K562 (cell line): Measurements from ENCODE around the gene GRK3. TPM values are rescaled to one million over a fixed set of nuclear protein-coding genes. Genes with fewer than 3 reads are reported as not detected.

Experiments
- ATAC-seq: fragments of 200-7000 bp; cut with Tn5 transposase; 3 replicates; pipeline ENCODE4 v1.9.1; 2020; ENCODE audit warnings: moderate library complexity
- BruUV-seq: library from RNA; stranded (reverse); fragments of 400-500 nt; replicated peaks from 2 replicates; lab custom pipeline; 2021; lab: Mats Ljungman, UMichigan
- CTCF ChIA-PET: fragments of 300-600 bp; formaldehyde crosslinking; extraction: SDS; loops from one replicate; lab custom pipeline; 2021; ENCODE audit warnings: low intra/inter-chr PET ratio; lab: Yijun Ruan, JAX
- POLR2A ChIA-PET: fragments of 300-600, 350-650 bp; sonication (Branson Sonifier 250); formaldehyde crosslinking; extraction: SDS; loops from one replicate; lab custom pipeline; 2021; ENCODE audit warnings: antibody characterized with exemption, inconsistent platforms; lab: Yijun Ruan, JAX
- DNase-seq, 4 experiments: peaks; one replicate each; pipeline versions ENCODE4 v3.0.0 to v3.0.0-alpha.2; 2011 to 2018; ENCODE audit warnings: low spot score in 3 of 4, mixed read lengths in 3 of 4; ENCODE audit errors: extremely low read depth in 1 of 4
- FAIRE-seq: peaks from 2 replicates; lab custom pipeline; 2011; peaks lifted over from hg19 to GRCh38; lab: Jason Lieb, UNC
- H2AFZ ChIP-seq: 2 replicates; pipeline ENCODE4 v1.6.0; 2011; ENCODE audit warnings: low read depth, low read length, control low read depth, inconsistent platforms
- H3K27ac ChIP-seq: fragments of 200-600 bp; 3 replicates; pipeline ENCODE4 v1.8.0; 2011; ENCODE audit warnings: low read depth, mild to moderate bottlenecking, control low read depth, inconsistent platforms, low read length, moderate library complexity, mixed read lengths; ENCODE audit errors: extremely low read depth
- H3K27me3 ChIP-seq, 2 experiments: fragments of 300-600 bp in 1 of 2; 2 replicates in 1 of 2; 3 replicates in 1 of 2; pipeline versions ENCODE4 v1.6.0 to v1.8.0; 2011; ENCODE audit warnings: inconsistent platforms in 2 of 2, low read length in 2 of 2, mild to moderate bottlenecking in 1 of 2, mixed read lengths in 1 of 2, moderate library complexity in 1 of 2; ENCODE audit not compliant: control insufficient read depth in 2 of 2, insufficient read depth in 2 of 2
- H3K36me3 ChIP-seq: fragments of 300-600 bp; 3 replicates; pipeline ENCODE4 v1.8.0; 2011; ENCODE audit warnings: mild to moderate bottlenecking, low read length, inconsistent platforms; ENCODE audit not compliant: control insufficient read depth, insufficient read depth
- H3K4me1 ChIP-seq, 2 experiments: fragments of 200-600 bp in 1 of 2; replicated peaks in 1 of 2; 2 replicates in 1 of 2; 3 replicates in 1 of 2; pipeline versions ENCODE4 v1.5.1 to v1.8.0; 2011; ENCODE audit warnings: inconsistent platforms in 2 of 2, low read length in 2 of 2, mild to moderate bottlenecking in 1 of 2, mixed read lengths in 1 of 2, moderate library complexity in 1 of 2; ENCODE audit not compliant: control insufficient read depth in 2 of 2, insufficient read depth in 2 of 2
- H3K4me2 ChIP-seq: 2 replicates; pipeline ENCODE4 v1.6.1; 2011; ENCODE audit warnings: low read length, control low read depth, inconsistent platforms, mixed read lengths; ENCODE audit not compliant: insufficient read depth
- H3K4me3 ChIP-seq: fragments of 200-600 bp; sonication (generic), shearing (Covaris generic); 2 replicates; pipeline ENCODE4 v1.5.1; 2016; ENCODE audit warnings: control low read depth, inconsistent platforms
- H3K79me2 ChIP-seq: fragments of 200-600 bp; 3 replicates; pipeline ENCODE4 v1.8.0; 2011; ENCODE audit warnings: low read length, inconsistent platforms; ENCODE audit not compliant: control insufficient read depth, insufficient read depth
- H3K9ac ChIP-seq, 2 experiments: 2 replicates each; pipeline versions ENCODE4 v1.6.0 to v1.6.1; 2011; ENCODE audit warnings: low read depth in 2 of 2, low read length in 2 of 2, control low read depth in 1 of 2, inconsistent platforms in 1 of 2, mild to moderate bottlenecking in 1 of 2, mixed read lengths in 1 of 2; ENCODE audit not compliant: insufficient read depth in 1 of 2
- H3K9me1 ChIP-seq: one replicate; pipeline ENCODE4 v1.6.0; 2011; ENCODE audit warnings: inconsistent platforms, mild to moderate bottlenecking, low read length, moderate library complexity; ENCODE audit not compliant: control insufficient read depth, insufficient read depth
- H3K9me3 ChIP-seq: replicated peaks from 2 replicates; pipeline ENCODE4 v1.5.1; 2011; ENCODE audit warnings: low read depth, low read length, inconsistent platforms; ENCODE audit not compliant: control insufficient read depth, insufficient read depth
- H4K20me1 ChIP-seq: replicated peaks from 2 replicates; pipeline ENCODE4 v1.6.1; 2011; ENCODE audit warnings: low read length, inconsistent platforms, mixed read lengths; ENCODE audit not compliant: control insufficient read depth, insufficient read depth
- GABPB2 ChIP-seq: fragments of 250-450 bp; sonication (Bioruptor Pico); conservative IDR thresholded peaks from 2 replicates; pipeline ENCODE4 v1.5.1; 2021; ENCODE audit warnings: mild to moderate bottlenecking
- GTF2B ChIP-seq: IDR thresholded peaks from 2 replicates; pipeline ENCODE4 v1.6.1; 2011; ENCODE audit not compliant: insufficient read length; ENCODE audit errors: extremely low read depth
- HEY1 ChIP-seq: fragments of 250-450 bp; sonication (Bioruptor Pico); IDR thresholded peaks from 2 replicates; pipeline ENCODE4 v1.5.0; 2020; ENCODE audit warnings: mild to moderate bottlenecking, moderate library complexity, borderline replicate concordance
- HINFP ChIP-seq: fragments of 450-650 bp; conservative IDR thresholded peaks from 2 replicates; pipeline ENCODE4 v1.6.1; 2016; ENCODE audit warnings: missing genetic modification characterization, low read depth, mild to moderate bottlenecking, control low read depth, missing compliant biosample characterization
- MLLT1 ChIP-seq, 2 experiments: fragments of 450-650 bp; IDR thresholded peaks; 2 replicates each; pipeline ENCODE4 v1.6.1; 2016
- RBM22 ChIP-seq: fragments of 200-400 bp; formaldehyde crosslinking; IDR thresholded peaks from 2 replicates; pipeline ENCODE4 v1.6.1; 2018; ENCODE audit warnings: low read length, low read depth; ENCODE audit not compliant: poor library complexity, severe bottlenecking
- TEAD2 ChIP-seq: fragments of 450-650 bp; IDR thresholded peaks from 2 replicates; pipeline ENCODE4 v1.6.1; 2016; ENCODE audit warnings: missing genetic modification characterization, control low read depth, missing compliant biosample characterization
- ZKSCAN8 ChIP-seq: fragments of 200-800 bp; sonication (Bioruptor generic); IDR thresholded peaks from 2 replicates; pipeline ENCODE4 v1.6.1; 2016; ENCODE audit warnings: missing genetic modification characterization, missing compliant biosample characterization
- ZNF41 ChIP-seq: fragments of 250-450 bp; sonication (Bioruptor Pico); conservative IDR thresholded peaks from 2 replicates; pipeline ENCODE4 v1.4.0; 2020; ENCODE audit warnings: mild to moderate bottlenecking
- WGBS: fragments of 100-300 bp; shearing (Covaris generic); methylation state at CpG from one replicate; pipeline ENCODE4 v1.1.6; 2016; ENCODE audit warnings: low coverage, mixed read lengths; ENCODE audit not compliant: insufficient coverage; ENCODE audit errors: missing lambda C conversion rate; 5-methylcytosine and 5-hydroxymethylcytosine counted together
- in situ Hi-C: fragments of 300-500 bp; cut with MboI; formaldehyde crosslinking; loops from 4 replicates; pipeline ENCODE4 v1.15.0; 2018; ENCODE audit warnings: inconsistent platforms, mixed read lengths
- intact Hi-C: fragments of 100-400 bp; cut with micrococcal nuclease; formaldehyde crosslinking; loops from 2 replicates; pipeline ENCODE4 v1.14.2; 2022
- polyA plus RNA-seq, 8 experiments: library from polyadenylated mRNA; depleted of rRNA in 4 of 8; stranded (reverse) in 5 of 8; unstranded in 3 of 8; fragments of >200 nt; fragmentation: Nextera tagmentation in 2 of 8; fragmentation: Illumina TruSeq in 1 of 8; extraction: Ambion mirVana in 2 of 8; extraction: Trizol in 1 of 8; gene quantifications; 2 replicates each; pipeline versions ENCODE4 v1.2.1 to v1.2.3, GENCODE V29; 2011 to 2014; ENCODE audit warnings: inconsistent platforms in 1 of 8, missing spikeins in 1 of 8
- total RNA-seq, 7 experiments: library from RNA; depleted of rRNA in 6 of 7; stranded (reverse); fragments of >200 nt in 6 of 7; fragmentation: Illumina TruSeq in 2 of 7; extraction: Trizol in 2 of 7; gene quantifications; 2 replicates each; pipeline versions ENCODE4 v1.2.1 to v1.2.3, GENCODE V29; 2011 to 2021; ENCODE audit warnings: low replicate concordance in 1 of 7
- TF ChIP-seq, protein P1 (sequence below): sonication (generic); formaldehyde crosslinking; IDR thresholded peaks from 2 replicates; pipeline ENCODE4 v1.8.0; 2022; ENCODE audit warnings: missing genetic modification reagents, mild to moderate bottlenecking, moderate library complexity, borderline replicate concordance
- TF ChIP-seq, protein P2 (sequence below): fragments of 450-650 bp; formaldehyde crosslinking; IDR thresholded peaks from 2 replicates; pipeline ENCODE4 v1.4.0; 2020; ENCODE audit warnings: mild to moderate bottlenecking, moderate library complexity
- TF ChIP-seq, protein P3 (sequence below): sonication (generic); IDR thresholded peaks from 2 replicates; pipeline ENCODE4 v1.6.1; 2016

The GRK3 gene
- total and polyA plus RNA-seq, 9 of the 15 experiments (the other 6 are each of a cell fraction or from before 2014, with no cell fraction given), result 1.4 to 7.6 (median 3.6) TPM

- CTCF ChIA-PET, result no interaction called here
- H4K20me1 ChIP-seq, result no peaks in the 10 kb centered on the region
- no peak overlapping the region for H2AFZ ChIP-seq
- no peaks in the 10 kb centered on the region for H3K9me3 ChIP-seq
- no TSS peak for BruUV-seq
- WGBS, result 31% methylated on average over 4 of the region's 4 CpGs
- H3K4me1 ChIP-seq, result no peaks in the 10 kb centered on the region; a peak in 2 of 5 replicates
- ATAC-seq (no peak), DNase-seq (no peak), FAIRE-seq (no peak)
- in situ Hi-C loops (no loop called here), intact Hi-C loops (no loop called here)
- POLR2A ChIA-PET, result no interaction called here
- no peak overlapping the region for H3K9ac ChIP-seq
- no peaks in the 10 kb centered on the region for H3K36me3 ChIP-seq
- H3K9me1 ChIP-seq, result no peaks in the 10 kb centered on the region
- H3K4me3 ChIP-seq, result no peak overlapping the region
- no peaks in the 10 kb centered on the region for H3K79me2 ChIP-seq
- H3K4me2 ChIP-seq, result no peak overlapping the region
- no peaks in the 10 kb centered on the region for H3K27me3 ChIP-seq
- no peak overlapping the region for H3K27ac ChIP-seq
- TF ChIP-seq, protein P1, sequence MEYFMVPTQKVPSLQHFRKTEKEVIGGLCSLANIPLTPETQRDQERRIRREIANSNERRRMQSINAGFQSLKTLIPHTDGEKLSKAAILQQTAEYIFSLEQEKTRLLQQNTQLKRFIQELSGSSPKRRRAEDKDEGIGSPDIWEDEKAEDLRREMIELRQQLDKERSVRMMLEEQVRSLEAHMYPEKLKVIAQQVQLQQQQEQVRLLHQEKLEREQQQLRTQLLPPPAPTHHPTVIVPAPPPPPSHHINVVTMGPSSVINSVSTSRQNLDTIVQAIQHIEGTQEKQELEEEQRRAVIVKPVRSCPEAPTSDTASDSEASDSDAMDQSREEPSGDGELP (CRISPR knock-in tag), result no peak
- TF ChIP-seq MLLT1 (IDR thresholded peaks at IDR 0.05), result no peak
- TF ChIP-seq HEY1 (CRISPR knock-in tag), result no peak
- no peak for TF ChIP-seq RBM22
- TF ChIP-seq, protein P2, sequence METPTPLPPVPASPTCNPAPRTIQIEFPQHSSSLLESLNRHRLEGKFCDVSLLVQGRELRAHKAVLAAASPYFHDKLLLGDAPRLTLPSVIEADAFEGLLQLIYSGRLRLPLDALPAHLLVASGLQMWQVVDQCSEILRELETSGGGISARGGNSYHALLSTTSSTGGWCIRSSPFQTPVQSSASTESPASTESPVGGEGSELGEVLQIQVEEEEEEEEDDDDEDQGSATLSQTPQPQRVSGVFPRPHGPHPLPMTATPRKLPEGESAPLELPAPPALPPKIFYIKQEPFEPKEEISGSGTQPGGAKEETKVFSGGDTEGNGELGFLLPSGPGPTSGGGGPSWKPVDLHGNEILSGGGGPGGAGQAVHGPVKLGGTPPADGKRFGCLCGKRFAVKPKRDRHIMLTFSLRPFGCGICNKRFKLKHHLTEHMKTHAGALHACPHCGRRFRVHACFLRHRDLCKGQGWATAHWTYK (CRISPR knock-in tag), result no peak
- no peak for TF ChIP-seq ZNF41 (CRISPR knock-in tag)
- TF ChIP-seq TEAD2 (tag), result no peak
- no peak for TF ChIP-seq HINFP
- no peak for TF ChIP-seq GABPB2 (CRISPR knock-in tag)
- no peak for TF ChIP-seq GTF2B
- no peak for TF ChIP-seq ZKSCAN8 (CRISPR knock-in tag)
- TF ChIP-seq, protein P3, sequence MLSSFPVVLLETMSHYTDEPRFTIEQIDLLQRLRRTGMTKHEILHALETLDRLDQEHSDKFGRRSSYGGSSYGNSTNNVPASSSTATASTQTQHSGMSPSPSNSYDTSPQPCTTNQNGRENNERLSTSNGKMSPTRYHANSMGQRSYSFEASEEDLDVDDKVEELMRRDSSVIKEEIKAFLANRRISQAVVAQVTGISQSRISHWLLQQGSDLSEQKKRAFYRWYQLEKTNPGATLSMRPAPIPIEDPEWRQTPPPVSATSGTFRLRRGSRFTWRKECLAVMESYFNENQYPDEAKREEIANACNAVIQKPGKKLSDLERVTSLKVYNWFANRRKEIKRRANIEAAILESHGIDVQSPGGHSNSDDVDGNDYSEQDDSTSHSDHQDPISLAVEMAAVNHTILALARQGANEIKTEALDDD, result no peak
Measured at GRCh38 chr22:25663654-25664053, 99.2 kb downstream of the GRK3 start.
